HG03045 (cell line): Measurements from ENCODE around the gene ECE2.
"Not testable (repeated sequence)": the region's sequence is repeated elsewhere in the genome, so short reads cannot be mapped to it uniquely, and the experiment has no call there.

Experiments used
- ATAC-seq: cut with Tn5 transposase; IDR thresholded peaks from one replicate; pipeline ENCODE4 v1.9.1; 2021; ENCODE audit warnings: mild to moderate bottlenecking, moderate library complexity; ENCODE audit not compliant: unreplicated experiment

The ECE2 gene

DNA sequence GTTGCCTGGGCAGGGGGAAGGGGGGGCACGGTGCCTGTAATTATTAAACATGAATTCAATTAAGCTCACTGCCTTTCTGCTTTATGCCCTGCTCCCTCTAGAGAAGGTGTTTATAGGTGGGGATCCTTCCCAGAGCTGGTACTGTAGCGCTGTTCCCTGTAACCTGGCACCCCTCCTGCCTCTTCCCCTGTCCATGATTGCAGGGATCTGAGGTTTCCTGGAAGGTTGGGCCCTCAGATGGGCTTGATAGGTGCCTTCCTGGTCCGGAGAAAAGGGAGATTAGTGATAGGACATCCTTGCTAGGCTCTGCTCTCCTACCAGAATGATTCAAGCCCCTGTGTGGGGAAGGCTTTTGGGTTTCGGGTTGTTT, 59.5 kb downstream of the ECE2 start:
- peak; percentile 30 for ATAC-seq

DNA sequence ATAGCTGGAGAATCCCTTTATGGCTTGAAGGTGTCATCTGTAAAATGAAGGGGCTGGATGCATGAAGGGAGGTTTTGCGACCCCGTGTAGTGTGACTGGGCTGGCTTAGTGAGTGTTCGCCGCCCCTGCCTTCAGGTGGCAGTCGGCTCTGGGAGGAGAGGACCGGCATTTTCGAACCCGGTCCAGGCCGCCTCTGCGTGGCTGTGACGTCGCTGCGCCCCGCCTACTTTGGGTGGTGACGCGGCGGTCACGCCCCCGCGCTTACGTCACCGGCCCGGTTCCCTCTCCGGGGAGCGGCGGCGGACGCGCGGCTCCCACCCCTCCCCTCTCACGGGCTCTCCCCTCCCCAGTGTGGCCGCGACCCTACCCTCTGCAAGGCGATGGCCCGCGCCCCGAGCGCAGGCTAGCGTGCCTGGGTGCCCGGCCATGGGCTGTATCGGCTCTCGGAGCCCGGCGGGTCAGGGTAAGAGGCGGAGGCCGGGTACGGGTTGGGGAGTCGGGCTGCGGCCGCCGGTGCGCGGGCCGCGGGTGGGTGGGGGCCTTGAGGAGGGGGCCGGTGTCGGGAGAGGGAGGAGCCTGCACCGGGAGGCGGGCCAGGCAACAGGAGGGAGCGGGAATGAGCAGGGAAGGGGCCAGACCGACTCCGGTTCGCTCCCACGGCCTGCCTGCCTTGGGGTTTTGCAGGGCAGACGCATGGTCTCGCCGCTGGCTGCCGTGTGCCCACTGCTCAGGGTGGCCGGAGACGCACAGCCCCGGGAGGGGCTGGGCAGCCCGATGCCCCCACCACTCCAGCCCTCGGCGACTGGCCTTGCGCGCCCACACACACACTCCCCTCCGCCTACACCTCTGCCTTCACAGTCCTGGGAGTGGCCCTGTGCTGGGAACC, 60.1 kb downstream of the ECE2 start:
- ATAC-seq, result peak; percentile 83

DNA sequence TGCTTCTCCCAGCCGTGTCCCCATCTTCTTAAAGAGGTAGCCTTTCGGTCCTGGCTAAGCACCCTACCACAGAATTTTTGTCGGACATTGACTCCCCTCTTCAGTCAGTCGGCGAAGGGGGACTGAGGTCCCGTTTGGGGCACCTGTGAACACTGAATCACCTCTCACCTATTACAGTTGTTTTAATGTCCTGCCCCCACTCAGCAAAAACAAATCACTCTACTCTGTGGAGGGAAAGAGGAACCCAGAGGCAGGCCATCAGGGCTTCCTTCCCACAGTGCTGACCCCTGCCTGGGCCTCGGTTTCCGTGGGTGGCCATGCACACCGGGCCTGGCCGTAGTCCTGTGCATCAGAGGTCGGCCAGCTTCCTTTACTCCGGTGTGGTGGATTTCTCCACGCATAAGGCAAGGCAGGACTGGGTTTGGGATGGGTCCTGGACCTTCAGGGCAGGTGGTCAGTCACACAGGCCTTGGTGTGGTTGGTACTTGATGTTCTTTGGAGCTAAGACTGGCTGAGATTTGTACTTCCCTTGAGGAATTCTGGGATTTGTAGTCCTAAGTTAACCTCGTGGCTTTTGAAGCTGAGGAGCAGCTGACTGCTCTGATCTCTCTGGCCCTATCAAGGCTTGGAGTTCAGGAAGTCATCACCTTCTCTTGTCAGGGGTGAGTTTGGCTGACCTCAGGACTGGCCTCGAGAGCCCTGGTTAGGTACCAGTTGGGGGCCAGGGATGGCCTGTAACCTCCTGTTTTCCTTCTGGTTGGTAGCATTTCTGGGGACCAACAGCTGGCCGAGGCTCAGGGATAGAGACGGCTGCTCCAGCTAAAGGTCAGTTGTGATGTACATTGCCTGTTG, 61.0 kb downstream of the ECE2 start:
- ATAC-seq, result no peak

DNA sequence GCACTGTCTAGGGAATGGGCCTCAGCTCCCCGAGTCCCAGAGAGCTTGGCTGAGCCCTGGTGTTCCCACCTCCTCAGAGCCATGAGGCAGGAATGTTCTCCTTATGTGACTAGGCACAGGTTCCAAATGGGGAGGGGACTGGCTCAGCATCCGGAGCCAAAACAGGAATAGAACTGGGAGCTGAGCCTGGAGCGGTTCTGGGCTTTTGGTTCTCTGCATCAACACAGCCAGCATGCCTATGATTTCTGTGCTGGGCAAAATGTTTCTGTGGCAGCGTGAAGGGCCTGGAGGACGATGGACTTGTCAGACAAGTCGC, 61.5 kb downstream of the ECE2 start, which contains the start of gene FAM131A:
TSS of gene FAM131A (plus strand) at position 202 of the 316 bp plus-strand sequence. CDS start at position 233, 31 bp downstream.
- ATAC-seq, result no peak

DNA sequence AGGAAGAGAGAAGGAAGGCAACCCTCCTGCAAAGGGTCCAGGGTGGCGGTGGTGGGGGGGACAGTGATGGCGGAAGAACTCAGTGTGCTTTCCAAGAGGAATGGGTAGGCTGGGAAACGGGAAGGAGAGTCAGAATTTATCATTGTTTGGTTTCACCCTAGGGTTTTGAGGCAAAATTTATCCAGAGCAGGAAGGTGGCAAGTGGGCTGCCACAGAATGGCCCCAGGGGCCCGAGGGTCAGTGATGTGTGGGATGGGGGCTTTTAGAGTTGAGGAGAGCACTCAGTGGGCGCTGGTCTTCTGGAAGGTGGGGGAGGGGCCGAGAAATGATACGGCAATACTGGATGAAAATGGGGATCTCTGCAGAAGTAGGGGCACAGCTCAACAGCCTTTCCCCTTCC, 62.2 kb downstream of the ECE2 start:
- ATAC-seq, result no peak

DNA sequence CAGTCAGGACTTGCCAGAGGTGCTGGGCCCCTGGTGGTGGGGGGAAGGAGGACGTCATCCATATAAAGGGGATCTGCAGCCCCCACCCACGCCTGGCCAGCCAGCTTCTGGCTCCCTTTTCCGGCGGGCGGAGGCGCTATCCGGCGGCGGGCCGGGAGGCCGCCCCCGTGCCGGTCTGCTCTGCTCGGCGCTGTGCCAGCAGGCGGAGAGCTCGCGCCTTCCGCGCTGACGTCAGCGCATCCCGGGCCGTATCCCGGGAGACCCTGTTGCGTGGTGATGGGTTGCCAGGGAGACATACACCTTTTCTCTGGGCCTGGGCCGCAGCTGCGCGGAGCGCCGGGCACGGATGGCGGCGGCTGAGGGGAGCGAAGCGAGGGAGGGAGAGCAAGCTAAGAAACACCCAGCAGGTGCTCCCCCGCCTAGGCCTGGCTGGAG, 62.7 kb downstream of the ECE2 start:
- no peak for ATAC-seq

DNA sequence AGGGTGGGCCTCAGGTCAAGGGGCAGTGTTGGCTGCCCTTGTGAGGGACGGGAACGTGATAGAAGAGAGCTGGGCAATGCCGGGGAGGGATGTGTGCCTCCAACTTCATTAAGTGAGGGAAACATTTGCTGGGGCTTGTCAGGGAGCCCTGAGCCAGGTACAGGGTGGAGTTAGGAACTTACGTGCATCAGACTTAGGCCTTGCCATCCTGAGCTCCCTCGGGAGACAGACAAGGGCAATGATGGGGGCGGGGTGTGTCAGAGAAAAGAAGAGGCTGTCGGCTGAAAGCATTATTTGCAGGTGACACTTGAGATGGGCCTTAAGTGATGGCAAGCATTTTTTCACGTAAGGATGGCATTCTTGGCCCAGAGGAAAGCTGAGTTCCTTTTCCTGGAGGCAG, 63.2 kb downstream of the ECE2 start:
- no peak for ATAC-seq

DNA sequence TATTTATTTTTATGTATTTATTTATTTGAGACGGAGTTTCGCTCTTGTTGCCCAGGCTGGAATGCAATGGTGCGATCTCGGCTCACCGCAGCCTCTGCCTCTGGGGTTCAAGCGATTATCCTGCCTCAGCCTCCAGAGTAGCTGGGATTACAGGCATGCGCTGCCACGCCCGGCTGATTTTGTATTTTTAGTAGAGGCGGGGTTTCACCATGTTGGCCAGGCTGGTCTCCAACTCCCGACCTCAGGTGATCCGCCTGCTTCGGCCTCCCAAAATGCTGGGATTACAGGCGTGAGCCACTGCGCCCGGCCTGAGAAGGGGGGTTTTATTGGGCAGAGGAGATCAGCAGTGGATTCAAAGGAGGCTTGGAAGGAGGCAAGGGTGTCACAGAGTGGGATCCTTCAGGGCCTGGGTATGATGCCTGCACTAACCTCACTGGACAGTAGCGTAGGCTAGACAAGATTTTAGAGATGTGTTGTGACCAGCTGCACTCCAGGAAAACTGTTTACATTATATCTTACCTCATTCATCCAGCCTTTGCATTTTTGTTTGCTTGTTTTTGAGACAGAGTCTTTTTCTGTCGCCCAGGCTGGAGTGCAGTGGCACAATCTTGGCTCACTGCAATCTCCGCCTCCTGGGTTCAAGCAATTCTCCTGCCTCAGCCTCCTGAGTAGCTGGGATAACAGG, 63.8 kb downstream of the ECE2 start:
- not testable (repeated sequence) for ATAC-seq

DNA sequence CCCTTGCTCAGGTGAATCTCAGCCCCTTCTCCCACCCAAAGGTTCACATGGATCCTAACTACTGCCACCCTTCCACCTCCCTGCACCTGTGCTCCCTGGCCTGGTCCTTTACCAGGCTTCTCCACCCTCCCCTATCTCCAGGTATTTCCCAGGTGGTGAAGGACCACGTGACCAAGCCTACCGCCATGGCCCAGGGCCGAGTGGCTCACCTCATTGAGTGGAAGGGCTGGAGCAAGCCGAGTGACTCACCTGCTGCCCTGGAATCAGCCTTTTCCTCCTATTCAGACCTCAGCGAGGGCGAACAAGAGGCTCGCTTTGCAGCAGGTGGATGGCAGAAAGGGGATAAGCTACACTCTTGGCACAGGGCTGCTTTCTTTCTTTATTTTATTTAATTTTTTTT, 66.1 kb downstream of the ECE2 start:
- ATAC-seq, result no peak
